Thoracic aorta (tissue), 2 donors: ENCODE measurements around the gene PRKAR2A. TPM values are rescaled to one million over a fixed set of nuclear protein-coding genes. Genes with fewer than 3 reads are reported as not detected.
"Not testable (repeated sequence)": the region's sequence is repeated elsewhere in the genome, so short reads cannot be mapped to it uniquely, and the experiment has no call there.

Experiments used
- ATAC-seq: fragments of 150-250 bp; one replicate; pipeline ENCODE4 v1.8.0; 2017; ENCODE audit warnings: low read depth; ENCODE audit not compliant: insufficient number of reproducible peaks, low FRiP score
- DNase-seq: peaks from one replicate; pipeline ENCODE4 v3.0.0-alpha.2; 2020; ENCODE audit warnings: low spot score
- H3K27ac ChIP-seq, 2 donors: fragments of 200-600 bp; sonication (generic); 1 replicate in 1 of 2; 2 replicates in 1 of 2; pipeline ENCODE4 v1.5.1; 2016; ENCODE audit warnings: mild to moderate bottlenecking in 2 of 2, moderate library complexity in 2 of 2
- H3K27me3 ChIP-seq: fragments of 200-600 bp; sonication (generic); replicated peaks from 2 replicates; pipeline ENCODE4 v1.6.0; 2016; ENCODE audit warnings: mild to moderate bottlenecking; ENCODE audit not compliant: insufficient read depth
- H3K36me3 ChIP-seq: fragments of 200-600 bp; sonication (generic); one replicate; pipeline ENCODE4 v1.5.1; 2016
- H3K4me1 ChIP-seq, 2 donors: fragments of 200-600 bp; sonication (generic); 1 replicate in 1 of 2; 2 replicates in 1 of 2; pipeline versions ENCODE4 v1.5.1 to v1.6.0; 2016; ENCODE audit warnings: low read depth in 2 of 2, mild to moderate bottlenecking in 1 of 2; ENCODE audit not compliant: control insufficient read depth in 1 of 2
- H3K4me3 ChIP-seq: fragments of 200-600 bp; sonication (generic); 2 replicates; pipeline ENCODE4 v1.5.1; 2016; ENCODE audit warnings: mild to moderate bottlenecking
- H3K9me3 ChIP-seq: fragments of 200-600 bp; sonication (generic); 2 replicates; pipeline ENCODE4 v1.5.1; 2016
- total RNA-seq, 2 donors: library from RNA; depleted of rRNA; stranded (reverse); fragments of >200 nt; gene quantifications; one replicate each; pipeline versions ENCODE4 v1.1.0 to v1.2.3, GENCODE V29; 2016
- TF ChIP-seq, protein P1 (sequence below): fragments of 200-600 bp; sonication (generic); IDR thresholded peaks from one replicate; pipeline ENCODE4 v1.5.1; 2019; ENCODE audit warnings: antibody characterized with exemption

PRKAR2A gene
- total RNA-seq, 2 donors from 2014 or later = 66.4 to 69.5 TPM

DNA sequence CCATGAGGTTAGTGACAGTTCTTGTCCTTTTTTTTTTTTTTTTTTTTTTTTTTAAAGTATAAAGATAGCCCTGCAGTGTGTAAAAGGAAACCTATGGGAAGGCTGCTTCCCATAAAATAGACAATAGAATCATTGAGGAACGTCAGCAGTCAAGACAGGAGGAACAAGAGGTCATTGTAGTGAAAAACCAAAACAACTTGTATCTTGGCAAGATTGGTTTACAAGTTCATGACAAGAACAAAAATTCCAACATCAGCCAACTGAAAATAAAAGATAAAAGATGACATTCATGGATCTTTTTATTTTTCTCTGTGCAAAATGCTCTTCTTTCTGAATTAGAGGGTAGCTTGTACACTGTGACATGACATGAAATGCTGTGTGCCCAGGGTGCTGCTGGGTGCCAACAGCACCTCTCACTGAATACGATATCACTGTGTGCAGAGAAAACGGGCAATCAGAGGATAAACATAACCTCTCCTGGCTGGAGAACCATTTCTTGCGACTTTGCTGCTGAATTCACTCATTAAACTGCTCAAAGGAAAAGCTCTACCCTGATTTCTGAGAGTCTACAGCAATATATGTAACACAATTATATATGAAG, 100.6 kb downstream of the PRKAR2A start:
- peaks cover 10% of the 10 kb centered on the region for H3K36me3 ChIP-seq
- DNase-seq (no peak), ATAC-seq (no peak)
- H3K9me3 ChIP-seq = no peaks in the 10 kb centered on the region
- peaks cover 12 to 21% of the 10 kb centered on the region in 2 donors for H3K4me1 ChIP-seq
- no peaks in the 10 kb centered on the region for H3K27me3 ChIP-seq
- TF ChIP-seq, protein P1, sequence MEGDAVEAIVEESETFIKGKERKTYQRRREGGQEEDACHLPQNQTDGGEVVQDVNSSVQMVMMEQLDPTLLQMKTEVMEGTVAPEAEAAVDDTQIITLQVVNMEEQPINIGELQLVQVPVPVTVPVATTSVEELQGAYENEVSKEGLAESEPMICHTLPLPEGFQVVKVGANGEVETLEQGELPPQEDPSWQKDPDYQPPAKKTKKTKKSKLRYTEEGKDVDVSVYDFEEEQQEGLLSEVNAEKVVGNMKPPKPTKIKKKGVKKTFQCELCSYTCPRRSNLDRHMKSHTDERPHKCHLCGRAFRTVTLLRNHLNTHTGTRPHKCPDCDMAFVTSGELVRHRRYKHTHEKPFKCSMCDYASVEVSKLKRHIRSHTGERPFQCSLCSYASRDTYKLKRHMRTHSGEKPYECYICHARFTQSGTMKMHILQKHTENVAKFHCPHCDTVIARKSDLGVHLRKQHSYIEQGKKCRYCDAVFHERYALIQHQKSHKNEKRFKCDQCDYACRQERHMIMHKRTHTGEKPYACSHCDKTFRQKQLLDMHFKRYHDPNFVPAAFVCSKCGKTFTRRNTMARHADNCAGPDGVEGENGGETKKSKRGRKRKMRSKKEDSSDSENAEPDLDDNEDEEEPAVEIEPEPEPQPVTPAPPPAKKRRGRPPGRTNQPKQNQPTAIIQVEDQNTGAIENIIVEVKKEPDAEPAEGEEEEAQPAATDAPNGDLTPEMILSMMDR = no peak
- no peak overlapping the region for H3K4me3 ChIP-seq
- no peak overlapping the region for H3K27ac ChIP-seq

DNA sequence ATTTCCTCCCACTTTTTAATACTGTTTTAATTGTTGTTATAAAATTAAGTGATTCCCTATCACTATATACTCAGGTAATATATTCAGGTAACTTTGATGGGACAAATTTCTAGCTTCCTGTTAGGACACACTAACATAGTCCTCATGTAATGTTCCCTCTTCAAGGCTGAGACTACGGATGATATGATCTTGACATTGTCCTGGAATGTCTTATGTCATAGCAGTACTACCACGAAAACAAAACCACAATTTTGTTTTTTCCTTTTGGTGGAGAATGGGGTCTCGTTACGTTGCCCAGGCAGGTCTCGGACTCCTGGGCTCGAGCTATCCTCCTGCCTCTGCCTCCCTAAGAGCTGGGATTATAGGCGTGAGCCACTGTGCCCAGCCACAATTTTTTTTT, 103.9 kb downstream of the PRKAR2A start:
- DNase-seq = no peak
- TF ChIP-seq, protein P1 = no peak
- Histone ChIP-seq H3K36me3 (peaks cover 3% of the 10 kb centered on the region), H3K4me3 (no peak overlapping the region), H3K4me1 (peaks cover 17 to 39% of the 10 kb centered on the region in 2 donors), H3K27me3 (no peaks in the 10 kb centered on the region), H3K27ac (no peak overlapping the region), H3K9me3 (no peaks in the 10 kb centered on the region)
- ATAC-seq = no peak

DNA sequence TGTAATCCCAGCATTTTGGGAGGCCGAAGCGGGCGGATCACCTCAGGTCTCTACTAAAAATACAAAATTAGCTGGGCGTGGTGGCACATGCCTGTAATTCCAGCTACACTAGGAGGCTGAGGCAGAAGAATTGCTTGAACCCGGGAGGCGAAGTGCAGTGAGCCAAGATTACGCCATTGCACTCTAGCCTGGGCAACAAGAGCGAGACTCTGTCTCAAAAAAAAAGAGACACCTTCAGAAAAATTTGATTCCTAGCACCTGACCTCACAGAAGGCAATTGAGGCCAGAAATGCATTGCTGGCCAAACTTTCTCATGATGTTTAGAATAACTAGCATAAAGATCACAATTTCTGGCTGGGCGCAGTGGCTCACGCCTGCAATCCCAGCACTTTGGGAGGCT, 106.4 kb downstream of the PRKAR2A start:
- not testable (repeated sequence) for H3K9me3 ChIP-seq, DNase-seq, ATAC-seq, H3K36me3 ChIP-seq, H3K27ac ChIP-seq, H3K27me3 ChIP-seq, H3K4me3 ChIP-seq
- H3K4me1 ChIP-seq = peaks cover 5 to 23% of the 10 kb centered on the region in 2 donors

DNA sequence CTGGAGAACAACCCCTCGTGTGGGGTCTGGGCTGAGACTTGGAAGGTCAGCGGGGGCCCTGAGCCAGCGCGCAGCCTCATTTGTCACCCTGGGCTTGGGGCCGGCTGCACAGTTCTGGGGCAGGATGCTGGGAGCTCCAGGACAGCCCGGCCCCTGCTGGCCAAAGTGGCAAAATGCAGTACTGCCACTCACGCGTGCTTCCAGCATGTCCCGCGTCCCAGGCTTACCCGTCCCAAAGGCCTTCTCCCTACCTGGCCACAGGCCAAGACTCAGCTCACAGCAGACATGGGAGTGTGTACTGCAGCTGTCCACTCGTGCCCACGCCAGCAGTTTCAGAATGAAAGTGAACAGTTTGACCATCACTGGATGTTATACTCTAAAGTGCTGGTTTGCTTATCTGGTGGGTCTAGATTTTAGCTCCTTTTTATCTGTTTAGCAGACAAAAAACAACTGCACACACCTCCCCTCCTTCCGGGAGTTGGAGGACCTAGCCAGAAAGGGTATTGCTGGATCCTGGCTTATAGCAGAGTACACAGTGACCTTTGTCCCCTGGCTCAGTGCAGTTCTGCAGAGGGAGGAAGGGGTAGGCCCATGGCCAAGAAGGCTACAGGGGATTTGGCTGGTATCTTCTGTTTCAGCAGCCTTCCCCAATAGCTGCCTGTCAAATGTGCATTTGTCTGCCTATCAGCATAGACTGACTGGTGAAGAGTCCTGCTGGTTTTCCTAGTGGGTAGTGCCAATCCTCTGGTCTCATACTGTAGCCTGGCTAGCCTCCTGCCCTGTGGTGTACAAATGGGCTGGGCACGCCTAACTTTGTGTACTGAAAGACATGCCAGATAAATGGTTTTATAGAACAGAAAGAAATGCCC, 107.5 kb downstream of the PRKAR2A start:
- peak; percentile 57 for ATAC-seq
- Histone ChIP-seq H3K4me1 (peaks cover 5 to 19% of the 10 kb centered on the region in 2 donors), H3K4me3 (peak overlapping the region; percentile 3), H3K27me3 (no peaks in the 10 kb centered on the region), H3K9me3 (no peaks in the 10 kb centered on the region), H3K36me3 (peaks cover 3% of the 10 kb centered on the region), H3K27ac (peak overlapping the region; percentile 47 to 52)
- TF ChIP-seq, protein P1 = peak; percentile 73
- peak; percentile 58 for DNase-seq

DNA sequence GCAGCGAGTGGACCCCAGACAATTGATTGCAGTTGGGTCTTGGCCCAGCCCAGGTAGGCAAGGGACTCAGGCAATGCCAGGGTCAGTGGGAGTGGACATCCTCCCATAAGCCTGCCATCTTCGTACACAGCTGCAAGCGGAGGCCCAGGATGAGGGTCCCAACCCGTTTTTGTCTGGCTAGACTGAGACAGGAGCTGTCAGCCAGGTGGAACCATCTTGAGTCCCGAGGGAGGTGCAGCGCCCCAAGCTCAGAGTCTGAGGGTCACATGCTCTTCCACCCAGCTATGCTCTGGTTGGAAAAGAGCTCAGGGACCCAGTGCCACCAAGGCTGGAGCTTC, 108.1 kb downstream of the PRKAR2A start:
- peak overlapping the region; percentile 47 to 52 for H3K27ac ChIP-seq
- H3K36me3 ChIP-seq = peaks cover 3% of the 10 kb centered on the region
- peak overlapping the region; percentile 3 for H3K4me3 ChIP-seq
- TF ChIP-seq, protein P1 = no peak
- H3K4me1 ChIP-seq = peaks cover 5 to 19% of the 10 kb centered on the region in 2 donors
- H3K27me3 ChIP-seq = no peaks in the 10 kb centered on the region
- H3K9me3 ChIP-seq = no peaks in the 10 kb centered on the region
- no peak for ATAC-seq
- DNase-seq = no peak
